ENCODE results near the gene ALG14.

The ALG14 gene

GRCh38 chr1:94927405-94928175, 145.2 kb downstream of the ALG14 start:
- DNase-seq (ENCODE audit: low read depth in 2 of 2) = no peak

DNA sequence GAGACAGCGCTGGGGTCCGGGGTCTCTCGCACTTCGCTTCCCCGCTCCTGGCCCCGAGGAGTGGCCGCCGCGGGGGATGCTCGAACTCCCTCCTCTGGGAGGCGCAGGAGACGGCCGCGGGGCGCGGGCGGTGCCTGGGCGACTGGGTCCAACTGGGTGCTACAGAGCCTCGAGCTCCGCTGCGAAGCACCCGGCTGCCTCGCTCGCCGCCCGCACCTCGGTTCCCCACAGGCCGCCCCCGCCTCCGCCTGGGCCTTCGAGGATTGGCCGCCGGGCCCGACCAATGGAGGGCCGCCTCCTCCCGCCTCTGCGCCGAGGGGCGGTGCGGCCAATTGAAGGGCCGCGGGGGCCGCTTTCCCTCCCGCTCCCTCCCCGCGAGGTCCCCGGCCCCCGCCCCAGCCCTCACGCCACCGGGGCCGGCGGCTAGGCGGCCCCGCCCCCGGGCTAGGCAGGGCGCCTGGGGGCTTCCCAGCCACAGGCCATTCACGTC, 145.8 kb downstream of the ALG14 start, which contains the start of gene CNN3:
CNN3 (minus strand) TSS at position 196 of the 490 bp plus-strand sequence. CDS start 216 bp downstream, outside the sequence.
- peak; percentile 34 to 40 for DNase-seq (ENCODE audit: low read depth in 2 of 2)

GRCh38 chr1:94926126-94926914, 146.4 kb downstream of the ALG14 start:
- DNase-seq (ENCODE audit: low read depth in 2 of 2) = no peak

- no peak for DNase-seq (ENCODE audit: low read depth in 2 of 2)
These were observed 147.1 kb downstream of the ALG14 start for GRCh38 chr1:94925561-94926125.

DNA sequence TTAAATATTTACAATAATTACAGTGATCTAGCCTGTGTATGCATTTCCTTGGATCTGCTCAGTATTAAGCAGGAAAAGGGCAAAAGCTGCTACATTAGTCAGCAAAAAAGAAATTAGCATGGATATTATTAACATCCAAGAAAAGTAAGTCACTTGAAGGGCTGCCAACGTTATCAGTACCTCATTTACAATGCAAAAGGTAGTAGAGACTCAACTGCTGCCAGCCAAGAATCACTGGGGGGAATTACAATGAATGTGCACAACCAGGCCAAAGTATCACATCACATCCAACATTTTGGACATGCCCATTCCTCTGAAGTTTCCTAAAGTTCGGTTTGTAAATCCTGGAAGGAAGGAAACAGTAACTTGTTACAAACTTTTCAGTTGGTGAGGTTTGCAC, 147.7 kb downstream of the ALG14 start:
- DNase-seq (ENCODE audit: low read depth in 2 of 2) = no peak

Data from stimulated activated CD8-positive, alpha-beta memory T cell treated with anti-CD3 and anti-CD28 coated beads, Interleukin-7, amount 100 ng/mL, for 1 hour (primary cell).